ENCODE results near the gene DAPK3.
"Not testable (repeated sequence)": the region's sequence is repeated elsewhere in the genome, so short reads cannot be mapped to it uniquely, and the experiment has no call there.

The DAPK3 gene

GRCh38 chr19:3978145-3978544, 7.2 kb upstream of the DAPK3 start:
- DNase-seq (ENCODE audit: low read depth in 2 of 2) = no peak

GRCh38 chr19:3977242-3978143, 6.6 kb upstream of the DAPK3 start:
- no peak for DNase-seq (ENCODE audit: low read depth in 2 of 2)

DNA sequence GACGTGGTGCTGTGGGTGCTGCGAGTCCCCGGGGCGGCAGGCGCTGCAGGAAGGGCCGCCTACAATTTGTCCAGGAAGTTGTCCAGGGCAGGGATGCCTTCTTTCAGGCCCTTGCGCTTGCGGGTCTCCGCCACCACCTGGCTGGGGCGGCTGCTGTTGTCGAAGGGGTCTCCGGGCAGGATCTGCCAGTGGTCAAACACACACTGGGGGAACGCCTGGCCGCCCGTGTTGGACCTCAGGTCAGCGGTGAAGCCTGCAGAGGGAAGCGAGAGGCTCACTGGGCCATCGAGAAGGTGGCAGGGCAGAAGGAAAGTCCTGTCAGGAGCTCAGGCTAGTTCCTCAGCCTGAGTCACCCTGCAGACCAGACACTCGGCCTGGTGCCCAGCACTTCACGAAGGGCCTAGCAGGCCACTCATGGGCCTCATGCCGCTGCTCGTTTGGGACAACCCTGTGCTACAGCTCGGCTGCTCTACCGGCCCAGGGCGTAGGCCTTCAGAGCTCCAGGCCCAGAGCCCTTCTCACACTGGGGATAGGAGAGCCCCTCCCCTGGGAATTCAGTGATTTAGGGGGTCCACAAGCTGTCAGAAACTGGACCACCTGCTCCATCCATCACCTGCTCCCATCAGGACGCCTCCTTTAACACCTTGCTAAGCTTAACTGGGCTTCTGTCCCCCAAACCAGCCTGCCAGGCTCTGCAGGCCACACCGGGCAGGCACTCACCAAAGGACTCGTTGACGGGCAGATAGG, 5.8 kb upstream of the DAPK3 start:
- no peak for DNase-seq (ENCODE audit: low read depth in 2 of 2)

- no peak for DNase-seq (ENCODE audit: low read depth in 2 of 2)
Observed at GRCh38 chr19:3975637-3976087, 4.8 kb upstream of the DAPK3 start.

- no peak for DNase-seq (ENCODE audit: low read depth in 2 of 2)
Observed at GRCh38 chr19:3975144-3975543, 4.2 kb upstream of the DAPK3 start.

DNA sequence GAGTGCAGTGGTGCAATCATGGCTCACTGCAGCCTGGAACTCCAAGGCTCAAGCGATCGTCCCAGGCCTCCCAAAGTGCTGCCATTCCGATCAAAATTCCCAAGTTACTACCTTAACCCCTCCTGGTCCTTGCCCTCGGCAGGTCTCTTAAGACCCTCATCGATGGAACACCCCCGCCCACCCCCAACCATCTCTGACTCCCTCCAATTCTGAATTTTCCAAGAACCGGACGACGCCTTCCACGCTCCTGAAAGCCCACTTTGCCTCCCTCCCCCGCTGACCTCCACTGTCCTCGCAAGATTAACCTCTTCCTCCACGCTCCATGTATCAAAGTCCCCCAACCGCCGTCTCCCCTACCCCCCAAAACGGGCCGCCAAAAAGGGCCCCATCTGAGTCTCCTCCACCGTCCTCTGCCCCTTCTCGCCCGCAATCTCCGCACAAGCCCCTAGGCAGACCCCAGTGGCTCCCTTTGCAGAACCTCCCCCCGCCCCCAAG, 539 bp downstream of the DAPK3 start:
- DNase-seq (ENCODE audit: low read depth in 2 of 2) = no peak

DNA sequence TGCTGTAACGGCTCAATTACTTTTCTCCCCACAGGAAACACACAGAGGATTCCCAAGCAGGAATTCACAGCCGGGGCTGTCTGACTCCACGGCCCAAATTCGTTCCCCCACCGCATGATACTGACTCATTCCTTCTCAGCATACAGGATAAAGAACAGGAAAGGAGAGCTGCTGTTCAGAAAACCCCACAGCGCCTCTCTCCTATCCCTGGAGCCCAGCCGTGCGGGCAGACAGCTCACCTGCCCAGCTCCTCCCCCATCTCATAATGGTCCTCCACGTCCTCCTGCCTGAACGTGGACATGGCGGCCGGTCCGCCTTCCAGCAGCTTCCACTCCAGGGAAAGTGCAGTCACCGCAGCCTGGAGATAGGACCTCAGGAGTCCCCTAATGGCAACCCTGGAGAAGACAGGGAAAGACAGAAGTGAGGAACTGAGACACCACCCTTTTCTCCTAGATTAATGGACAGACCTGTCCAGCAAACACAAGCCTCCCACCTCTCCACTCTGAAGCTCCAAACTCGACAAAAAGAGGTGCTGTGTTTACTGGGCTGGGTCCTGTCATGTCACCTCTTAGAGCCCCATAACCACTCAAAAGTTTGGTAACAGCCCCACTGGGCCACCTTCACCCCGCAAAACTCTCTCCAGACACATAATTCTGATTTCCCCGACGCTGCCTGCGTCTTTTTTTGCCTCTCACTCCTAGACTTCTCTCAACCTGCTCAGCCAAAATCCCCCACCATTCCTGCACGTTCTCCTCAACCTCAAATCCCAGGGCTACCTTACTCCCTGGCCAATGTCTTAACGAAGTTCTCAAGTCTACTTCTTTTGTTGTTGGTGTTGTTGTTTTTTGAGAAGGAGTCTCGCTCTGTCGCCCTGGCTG, 1.2 kb downstream of the DAPK3 start:
- DNase-seq (ENCODE audit: low read depth in 2 of 2) = no peak

GRCh38 chr19:3968556-3969434, 2.1 kb downstream of the DAPK3 start:
- DNase-seq (ENCODE audit: low read depth in 2 of 2) = no peak

DNA sequence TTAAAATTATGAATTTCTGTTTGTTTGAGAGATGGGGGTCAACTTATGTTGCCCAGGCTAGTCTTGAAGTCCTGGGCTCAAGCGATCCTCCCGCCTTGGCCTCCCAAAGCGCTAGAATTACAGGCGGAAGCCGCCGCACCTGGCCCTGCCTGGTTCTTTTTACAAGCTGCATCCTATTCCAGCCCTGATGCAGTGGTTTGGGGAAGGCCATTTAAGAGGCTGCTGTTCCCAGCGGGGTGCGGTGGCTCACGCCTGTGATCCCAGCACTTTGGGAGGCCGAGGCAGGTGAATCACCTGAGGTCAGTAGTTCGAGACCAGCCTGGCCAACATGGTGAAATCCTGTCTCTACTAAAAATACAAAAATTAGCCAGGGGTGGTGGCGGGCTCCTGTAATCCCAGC, 2.9 kb downstream of the DAPK3 start:
- not testable (repeated sequence) for DNase-seq (ENCODE audit: low read depth in 2 of 2)

- no peak for DNase-seq (ENCODE audit: low read depth in 2 of 2)
Observed at GRCh38 chr19:3966051-3967017, 4.6 kb downstream of the DAPK3 start.

- DNase-seq (ENCODE audit: low read depth in 2 of 2) = no peak
Observed at GRCh38 chr19:3964256-3965194, 6.4 kb downstream of the DAPK3 start.

DNA sequence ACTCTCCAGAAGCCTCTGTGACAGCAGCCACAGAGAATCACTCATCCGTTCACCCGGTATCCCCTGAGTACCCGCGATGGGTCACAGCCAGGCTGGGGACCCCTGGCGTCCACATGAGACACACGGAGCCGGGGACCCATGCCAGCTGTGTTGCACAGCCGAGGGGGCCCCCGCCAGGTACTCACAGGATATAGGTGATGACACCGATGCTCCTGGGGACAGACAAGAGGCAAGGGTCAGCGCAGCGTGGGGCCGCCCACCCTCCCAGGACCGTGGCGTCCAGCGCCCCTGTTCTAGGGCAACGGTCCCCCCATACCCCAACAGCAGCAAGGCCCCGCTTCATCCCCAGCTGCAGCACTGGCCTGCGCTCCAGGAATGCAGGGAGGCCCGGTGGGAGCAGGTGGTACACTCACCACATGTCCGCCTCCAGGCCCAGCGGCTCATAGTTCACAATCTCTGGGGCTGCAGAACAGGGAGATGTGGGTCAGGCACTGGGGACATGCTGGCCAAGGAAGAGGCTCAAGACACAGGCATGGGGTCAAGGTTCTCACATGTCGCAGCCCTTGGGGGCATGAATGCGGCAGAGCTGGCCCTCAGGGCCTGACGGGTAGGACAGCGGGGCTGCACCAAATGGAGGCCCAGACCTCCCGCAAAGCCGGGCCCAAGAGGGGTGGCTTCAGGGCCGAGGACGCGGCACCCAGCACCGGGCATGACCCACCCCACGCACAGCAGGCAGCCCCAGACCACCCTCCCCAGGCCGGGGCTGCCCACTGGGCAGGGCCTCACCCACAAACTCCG, 7.2 kb downstream of the DAPK3 start:
- DNase-seq (ENCODE audit: low read depth in 2 of 2) = no peak

DNA sequence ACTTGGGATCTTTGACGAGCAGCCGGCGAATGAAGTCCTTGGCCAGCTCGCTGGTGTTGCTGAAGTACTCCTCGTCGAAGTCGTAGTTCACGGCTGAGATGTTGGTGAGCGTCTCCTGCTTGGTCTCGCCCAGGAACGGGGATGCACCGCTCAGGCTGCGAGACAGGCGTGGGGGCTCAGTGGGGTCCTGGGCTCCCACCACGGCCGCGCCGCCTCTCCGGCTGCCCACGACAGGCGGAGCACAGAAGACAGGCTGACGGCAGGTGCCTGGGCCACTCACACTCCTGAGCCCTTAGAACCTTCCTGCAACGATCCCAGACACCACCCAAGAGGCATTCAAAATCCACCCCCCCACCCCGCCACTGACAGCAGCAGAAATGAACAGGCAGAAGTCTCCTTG, 9.9 kb downstream of the DAPK3 start:
- DNase-seq (ENCODE audit: low read depth in 2 of 2) = no peak

DNA sequence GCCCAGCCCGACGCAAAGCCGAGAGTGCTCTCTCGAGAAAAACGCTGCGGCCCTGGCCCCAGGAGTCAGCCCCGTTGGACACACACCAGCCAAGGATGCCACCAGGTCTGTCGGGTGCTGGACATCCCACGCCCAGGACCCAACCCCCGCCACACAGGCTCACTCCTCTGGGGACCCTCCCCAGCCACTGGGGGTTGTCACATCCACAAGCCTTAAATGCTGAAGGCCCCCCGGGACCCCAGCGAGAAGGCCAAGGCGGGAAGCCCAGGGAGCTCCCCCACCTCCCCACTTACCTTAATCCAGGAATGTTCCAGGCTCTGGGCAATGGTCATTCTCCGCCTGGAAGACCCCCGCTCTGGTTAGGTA, 11.2 kb downstream of the DAPK3 start:
- no peak for DNase-seq (ENCODE audit: low read depth in 2 of 2)

DNA sequence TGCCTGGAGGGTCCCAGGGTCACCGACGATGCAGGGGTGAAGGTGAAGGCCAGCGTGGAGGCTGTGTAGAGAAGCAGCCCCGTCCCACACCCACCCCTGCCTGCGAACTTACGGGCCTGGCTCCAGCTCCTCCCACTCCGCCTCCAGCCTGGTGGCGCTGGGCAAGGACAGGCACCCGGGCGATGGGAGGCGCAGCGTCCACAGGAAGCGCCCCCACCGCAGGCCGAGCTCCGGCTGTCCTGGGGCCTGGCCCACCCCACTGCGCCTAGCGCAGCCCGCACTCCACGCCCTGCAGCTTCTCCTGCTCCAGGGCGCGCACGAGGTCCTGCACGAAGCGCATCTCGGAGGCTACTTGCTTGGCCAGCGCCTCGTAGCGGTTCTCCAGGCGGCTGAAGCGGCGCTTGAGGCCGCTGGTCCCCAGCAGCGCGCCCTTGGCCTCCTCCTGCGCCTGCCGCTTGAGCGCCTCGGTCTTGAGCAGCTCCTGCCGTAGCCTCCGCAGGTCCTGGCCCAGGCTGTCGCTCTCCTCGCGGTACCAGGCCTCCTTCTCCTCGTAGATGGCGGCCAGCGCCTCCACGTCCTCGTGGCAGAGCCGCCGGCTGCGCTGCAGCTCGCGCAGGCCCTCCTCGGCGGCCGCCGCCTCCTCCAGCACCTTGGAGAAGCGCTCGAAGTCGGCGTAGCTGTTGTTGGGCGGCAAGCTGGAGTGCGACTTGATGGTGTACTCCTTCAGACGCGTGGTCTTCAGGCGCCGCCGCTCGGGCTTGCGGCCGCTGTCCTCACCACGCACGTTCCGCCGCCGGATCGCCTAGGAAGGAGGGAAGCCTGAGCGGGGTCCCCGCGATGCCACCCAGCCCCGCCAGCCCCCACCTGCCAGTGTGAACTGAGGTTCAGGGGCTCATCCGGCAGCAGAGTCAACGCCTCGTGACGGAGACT, 11.8 kb downstream of the DAPK3 start:
- no peak for DNase-seq (ENCODE audit: low read depth in 2 of 2)

GRCh38 chr19:3955688-3956087, 15.2 kb downstream of the DAPK3 start:
- DNase-seq (ENCODE audit: low read depth in 2 of 2) = no peak

DNA sequence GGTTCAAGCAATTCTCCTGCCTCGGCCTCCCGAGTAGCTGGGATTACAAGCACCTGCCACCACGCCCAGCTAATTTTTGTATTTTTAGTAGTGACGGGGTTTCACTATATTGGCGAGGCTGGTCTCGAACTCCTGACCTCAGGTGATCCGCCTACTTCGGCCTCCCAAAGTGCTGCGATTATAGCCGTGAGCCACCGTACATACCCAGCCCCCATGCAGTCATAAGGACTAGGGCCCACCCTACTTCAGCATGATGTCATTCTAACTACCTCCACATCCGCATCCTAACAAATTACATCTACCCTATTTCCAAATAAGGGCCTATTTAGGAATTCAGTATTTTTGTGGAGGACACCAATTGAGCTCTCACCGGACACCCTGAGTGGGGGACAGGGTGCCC, 15.6 kb downstream of the DAPK3 start:
- DNase-seq (ENCODE audit: low read depth in 2 of 2) = not testable (repeated sequence)

All from stimulated activated CD8-positive, alpha-beta memory T cell treated with anti-CD3 and anti-CD28 coated beads, Interleukin-7, amount 100 ng/mL, for 1 hour (primary cell).